HepG2 (cell line): ENCODE data around the gene NFIC. TPM values are rescaled to one million over a fixed set of nuclear protein-coding genes. Genes with fewer than 3 reads are reported as not detected.

Source experiments
- ATAC-seq: fragments of 200-7000 bp; cut with Tn5 transposase; 3 replicates; pipeline ENCODE4 v1.9.1; 2020; ENCODE audit warnings: mild to moderate bottlenecking, moderate library complexity
- BruUV-seq: library from RNA; stranded (reverse); fragments of 400-500 nt; replicated peaks from 2 replicates; lab custom pipeline; 2021; lab: Mats Ljungman, UMichigan
- CTCF ChIA-PET: fragments of 300-600 bp; formaldehyde crosslinking; extraction: SDS; loops from one replicate; lab custom pipeline; 2021; ENCODE audit warnings: low total read pairs, inconsistent platforms, low intra/inter-chr PET ratio; lab: Yijun Ruan, JAX
- POLR2A ChIA-PET: fragments of 350-600 bp; sonication (Branson Sonifier 250); formaldehyde crosslinking; loops from one replicate; lab custom pipeline; 2020; ENCODE audit warnings: antibody characterized with exemption, inconsistent platforms; lab: Yijun Ruan, JAX
- DNase-seq: peaks from one replicate; pipeline ENCODE4 v3.0.0-alpha.2; 2015; ENCODE audit warnings: low spot score
- FAIRE-seq: peaks from 3 replicates; lab custom pipeline; 2011; peaks lifted over from hg19 to GRCh38; lab: Jason Lieb, UNC
- H2AFZ ChIP-seq: one replicate; pipeline ENCODE4 v1.6.1; 2011; ENCODE audit warnings: low read length, inconsistent platforms
- H3K27ac ChIP-seq: fragments of 300-600 bp; 3 replicates; pipeline ENCODE4 v1.8.0; 2011; ENCODE audit warnings: mixed run types, mild to moderate bottlenecking, mixed read lengths, low read length, inconsistent platforms; ENCODE audit not compliant: insufficient read depth; ENCODE audit errors: extremely low read length
- H3K27me3 ChIP-seq, 2 experiments: fragments of 200-600 bp in 1 of 2; 2 replicates in 1 of 2; 3 replicates in 1 of 2; pipeline versions ENCODE4 v1.6.0 to v1.8.0; 2011; ENCODE audit warnings: low read length in 2 of 2, mild to moderate bottlenecking in 2 of 2, moderate library complexity in 2 of 2, inconsistent platforms in 1 of 2; ENCODE audit not compliant: insufficient read depth in 2 of 2, control insufficient read depth in 1 of 2
- H3K36me3 ChIP-seq, 2 experiments: fragments of 200-600 bp in 1 of 2; replicated peaks in 1 of 2; 2 replicates in 1 of 2; 3 replicates in 1 of 2; pipeline versions ENCODE4 v1.5.1 to v1.8.0; 2011; ENCODE audit warnings: low read length in 2 of 2, inconsistent platforms in 1 of 2; ENCODE audit not compliant: insufficient read depth in 2 of 2, control insufficient read depth in 1 of 2
- H3K4me1 ChIP-seq: 2 replicates; pipeline ENCODE4 v1.5.1; 2012; ENCODE audit warnings: low read length, inconsistent platforms; ENCODE audit not compliant: insufficient read depth
- H3K4me2 ChIP-seq: 2 replicates; pipeline ENCODE4 v1.6.0; 2011; ENCODE audit warnings: low read depth, low read length, inconsistent platforms
- H3K4me3 ChIP-seq, 3 experiments: fragments of 200-600 bp in 1 of 3; sonication (generic), shearing (Covaris generic) in 1 of 3; replicated peaks in 1 of 3; 2 replicates each; pipeline ENCODE4 v1.5.1; 2011 to 2016; ENCODE audit warnings: low read length in 3 of 3, inconsistent platforms in 2 of 3, low read depth in 2 of 3, mild to moderate bottlenecking in 2 of 3, control low read depth in 1 of 3, mixed read lengths in 1 of 3; ENCODE audit not compliant: insufficient read depth in 1 of 3
- H3K79me2 ChIP-seq: one replicate; pipeline ENCODE4 v1.6.1; 2011; ENCODE audit warnings: low read length, inconsistent platforms; ENCODE audit not compliant: insufficient read depth
- H3K9ac ChIP-seq: 2 replicates; pipeline ENCODE4 v1.6.0; 2011; ENCODE audit warnings: mild to moderate bottlenecking, low read depth, low read length, inconsistent platforms; ENCODE audit not compliant: insufficient read depth
- H3K9me3 ChIP-seq: 2 replicates; pipeline ENCODE4 v1.5.1; 2012; ENCODE audit warnings: mild to moderate bottlenecking, low read length
- H4K20me1 ChIP-seq: 2 replicates; pipeline ENCODE4 v1.6.0; 2011; ENCODE audit warnings: inconsistent platforms, mild to moderate bottlenecking, low read length, moderate library complexity; ENCODE audit not compliant: insufficient read depth
- BHLHE40 ChIP-seq: IDR thresholded peaks from 2 replicates; pipeline ENCODE4 v1.6.1; 2011; ENCODE audit warnings: low read length, improper control_type of control experiment
- FOXO4 ChIP-seq: sonication (generic); formaldehyde crosslinking; conservative IDR thresholded peaks from 2 replicates; pipeline ENCODE4 v1.8.1; 2023; ENCODE audit warnings: missing genetic modification reagents
- HHEX ChIP-seq: IDR thresholded peaks from 2 replicates; pipeline ENCODE4 v1.6.1; 2016; ENCODE audit warnings: control low read depth
- MAZ ChIP-seq, 2 experiments: sonication (generic) in 1 of 2; formaldehyde crosslinking in 1 of 2; IDR thresholded peaks; 2 replicates each; pipeline versions ENCODE4 v1.5.0 to v1.6.1; 2012 to 2020; ENCODE audit warnings: low read depth in 2 of 2, mild to moderate bottlenecking in 2 of 2, borderline replicate concordance in 1 of 2, improper control_type of control experiment in 1 of 2, low read length in 1 of 2, missing genetic modification reagents in 1 of 2, moderate library complexity in 1 of 2
- NFATC3 ChIP-seq: sonication (generic); formaldehyde crosslinking; IDR thresholded peaks from 2 replicates; pipeline ENCODE4 v1.5.1; 2020; ENCODE audit warnings: mild to moderate bottlenecking, missing genetic modification reagents
- PPARG ChIP-seq: conservative IDR thresholded peaks from 2 replicates; pipeline ENCODE4 v1.6.1; 2016; ENCODE audit warnings: missing biosample characterization, missing genetic modification reagents
- SP140L ChIP-seq: sonication (generic); formaldehyde crosslinking; IDR thresholded peaks from 2 replicates; pipeline ENCODE4 v1.4.0; 2020; ENCODE audit warnings: missing genetic modification reagents, borderline replicate concordance
- THAP7 ChIP-seq: sonication (generic); formaldehyde crosslinking; IDR thresholded peaks from 2 replicates; pipeline ENCODE4 v1.8.1; 2023; ENCODE audit warnings: mild to moderate bottlenecking, missing genetic modification reagents
- ZMAT3 ChIP-seq: sonication (generic); formaldehyde crosslinking; conservative IDR thresholded peaks from 2 replicates; pipeline ENCODE4 v1.7.0; 2021; ENCODE audit warnings: missing genetic modification reagents
- ZNF138 ChIP-seq: sonication (generic); formaldehyde crosslinking; IDR thresholded peaks from 2 replicates; pipeline ENCODE4 v1.5.0; 2020; ENCODE audit warnings: mild to moderate bottlenecking, low read depth, missing genetic modification reagents
- ZSCAN25 ChIP-seq: sonication (generic); formaldehyde crosslinking; IDR thresholded peaks from 2 replicates; pipeline ENCODE4 v1.8.0; 2022; ENCODE audit warnings: mild to moderate bottlenecking, missing genetic modification reagents
- WGBS: methylation state at CpG from one replicate; pipeline ENCODE4 v1.1.6; 2017; ENCODE audit warnings: low lambda C conversion rate; 5-methylcytosine and 5-hydroxymethylcytosine counted together
- in situ Hi-C: cut with HindIII; loops from 2 replicates; pipeline ENCODE4 v1.10.0; 2017; ENCODE audit warnings: low pct_unique_long_range_greater_than_20kb; ENCODE audit not compliant: extremely low pct_ligation_motif_present
- intact Hi-C: fragments of 100-400 bp; cut with micrococcal nuclease; formaldehyde crosslinking; loops from one replicate; pipeline ENCODE4 v1.10.0; 2022; ENCODE audit not compliant: unreplicated experiment
- polyA plus RNA-seq, 8 experiments: library from polyadenylated mRNA; depleted of rRNA in 3 of 8; stranded (reverse) in 7 of 8; unstranded in 1 of 8; fragments of >200 nt; fragmentation: Illumina TruSeq in 4 of 8; extraction: Trizol in 4 of 8; gene quantifications; 2 replicates each; pipeline versions ENCODE4 v1.2.1 to v1.2.3, GENCODE V29; 2011 to 2016; ENCODE audit warnings: low read depth in 4 of 8, missing spikeins in 1 of 8, mixed read lengths in 1 of 8; ENCODE audit not compliant: insufficient read depth in 1 of 8
- total RNA-seq, 5 experiments: library from RNA; depleted of rRNA; stranded (reverse); fragments of >200 nt; fragmentation: Illumina TruSeq; extraction: Trizol; gene quantifications; 2 replicates each; pipeline ENCODE4 v1.2.3, GENCODE V29; 2016; ENCODE audit warnings: low read depth in 1 of 5
- TF ChIP-seq, protein P1 (sequence below): IDR thresholded peaks from 2 replicates; pipeline ENCODE4 v1.6.1; 2016; ENCODE audit warnings: low read depth, control low read depth
- TF ChIP-seq, protein P2 (sequence below): IDR thresholded peaks from 2 replicates; pipeline ENCODE4 v1.6.1; 2016; ENCODE audit warnings: mild to moderate bottlenecking, missing biosample characterization, missing genetic modification reagents

NFIC gene
- total and polyA plus RNA-seq, 2 of the 13 experiments (the other 11 are each of a cell fraction or from before 2014, with no cell fraction given): 1.3 to 2.5 TPM

GRCh38 chr19:3475449-3475848, 109.1 kb downstream of the NFIC start (continued):
- TF ChIP-seq ZNF138: no peak
- no peak for TF ChIP-seq NFATC3
- TF ChIP-seq, protein P1, sequence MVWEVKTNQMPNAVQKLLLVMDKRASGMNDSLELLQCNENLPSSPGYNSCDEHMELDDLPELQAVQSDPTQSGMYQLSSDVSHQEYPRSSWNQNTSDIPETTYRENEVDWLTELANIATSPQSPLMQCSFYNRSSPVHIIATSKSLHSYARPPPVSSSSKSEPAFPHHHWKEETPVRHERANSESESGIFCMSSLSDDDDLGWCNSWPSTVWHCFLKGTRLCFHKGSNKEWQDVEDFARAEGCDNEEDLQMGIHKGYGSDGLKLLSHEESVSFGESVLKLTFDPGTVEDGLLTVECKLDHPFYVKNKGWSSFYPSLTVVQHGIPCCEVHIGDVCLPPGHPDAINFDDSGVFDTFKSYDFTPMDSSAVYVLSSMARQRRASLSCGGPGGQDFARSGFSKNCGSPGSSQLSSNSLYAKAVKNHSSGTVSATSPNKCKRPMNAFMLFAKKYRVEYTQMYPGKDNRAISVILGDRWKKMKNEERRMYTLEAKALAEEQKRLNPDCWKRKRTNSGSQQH (CRISPR knock-in tag): no peak
- no peak for TF ChIP-seq ZSCAN25 (CRISPR knock-in tag)
- no peak for TF ChIP-seq HHEX (CRISPR knock-in tag)
- no peak for TF ChIP-seq MAZ (IDR thresholded peaks at IDR 0.05; ENCODE audit: borderline replicate concordance, low read depth, low read length)
- no peak for TF ChIP-seq MAZ (CRISPR knock-in tag; IDR thresholded peaks at IDR 0.05; ENCODE audit: low read depth)
- TF ChIP-seq, all 625 proteins: peak for 0

DNA sequence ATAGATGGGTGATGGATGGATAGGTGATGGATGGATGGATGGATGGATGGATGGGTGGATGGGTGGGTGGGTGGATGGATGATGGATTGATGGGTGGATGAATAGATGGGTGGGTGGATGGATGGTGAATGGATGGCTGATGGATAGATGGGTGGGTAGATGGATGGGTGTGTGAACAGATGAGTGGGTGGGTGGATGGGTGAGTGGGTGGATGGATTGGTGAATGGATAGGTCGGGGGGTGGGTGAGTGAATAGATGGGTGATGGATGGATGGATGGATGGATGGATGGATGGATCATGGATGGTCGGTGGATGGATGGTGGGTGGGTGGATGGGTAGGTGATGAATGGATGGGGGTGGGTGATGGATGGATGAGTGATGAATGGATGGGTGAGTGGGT, 110.4 kb downstream of the NFIC start:
- ATAC-seq (no peak), DNase-seq (no peak), FAIRE-seq (no peak)
- no peaks in the 10 kb centered on the region for H4K20me1 ChIP-seq
- in situ Hi-C loops: no loop called here
- no peak overlapping the region for H3K4me2 ChIP-seq
- BruUV-seq: no TSS peak
- 87% methylated on average over 2 of the region's 2 CpGs for WGBS
- H3K79me2 ChIP-seq: no peaks in the 10 kb centered on the region
- no peaks in the 10 kb centered on the region for H3K36me3 ChIP-seq
- no peak overlapping the region for H2AFZ ChIP-seq
- H3K9ac ChIP-seq: no peak overlapping the region
- H3K4me3 ChIP-seq: no peak overlapping the region
- no peaks in the 10 kb centered on the region for H3K27me3 ChIP-seq
- H3K4me1 ChIP-seq: peaks cover 26% of the 10 kb centered on the region
- ChIA-PET CTCF (no interaction called here), POLR2A (no interaction called here)
- no peaks in the 10 kb centered on the region for H3K9me3 ChIP-seq
- intact Hi-C loops: no loop called here
- no peak overlapping the region for H3K27ac ChIP-seq
- TF ChIP-seq SP140L (no peak), FOXO4 (CRISPR knock-in tag) (no peak), BHLHE40 (no peak), ZMAT3 (CRISPR knock-in tag) (no peak), PPARG (CRISPR knock-in tag) (no peak), THAP7 (CRISPR knock-in tag) (no peak)
- TF ChIP-seq, protein P2, sequence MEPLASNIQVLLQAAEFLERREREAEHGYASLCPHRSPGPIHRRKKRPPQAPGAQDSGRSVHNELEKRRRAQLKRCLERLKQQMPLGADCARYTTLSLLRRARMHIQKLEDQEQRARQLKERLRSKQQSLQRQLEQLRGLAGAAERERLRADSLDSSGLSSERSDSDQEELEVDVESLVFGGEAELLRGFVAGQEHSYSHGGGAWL (CRISPR knock-in tag): no peak
